Ammon's horn (tissue), 1 donor: ENCODE measurements around the gene ZBTB39.
"Not testable (repeated sequence)": the region's sequence is repeated elsewhere in the genome, so short reads cannot be mapped to it uniquely, and the experiment has no call there.

Source experiments
- DNase-seq: peaks from one replicate; pipeline ENCODE4 v3.0.0-alpha.2; 2016; ENCODE audit warnings: low spot score

The ZBTB39 gene

GRCh38 chr12:56980941-56981530, 25.3 kb downstream of the ZBTB39 start:
- no peak for DNase-seq

DNA sequence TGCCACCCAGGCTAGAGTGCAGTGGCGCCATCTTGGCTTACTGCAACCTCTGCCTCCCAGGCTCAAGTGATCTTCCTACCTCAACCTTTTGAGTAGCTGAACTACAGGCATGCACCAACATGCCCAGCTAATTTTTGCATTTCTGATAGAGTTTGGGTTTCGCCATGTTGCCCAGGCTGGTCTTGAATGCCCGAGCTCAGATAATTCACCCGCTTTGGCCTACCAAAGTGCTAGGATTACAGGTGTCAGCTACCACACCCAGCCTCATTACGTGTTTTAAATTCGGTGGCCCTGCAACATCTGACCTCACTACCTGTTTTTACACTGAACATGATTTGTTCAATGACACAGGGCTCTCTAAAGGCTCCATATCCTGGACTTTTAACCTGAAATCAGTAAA, 26.1 kb downstream of the ZBTB39 start:
- no peak for DNase-seq

DNA sequence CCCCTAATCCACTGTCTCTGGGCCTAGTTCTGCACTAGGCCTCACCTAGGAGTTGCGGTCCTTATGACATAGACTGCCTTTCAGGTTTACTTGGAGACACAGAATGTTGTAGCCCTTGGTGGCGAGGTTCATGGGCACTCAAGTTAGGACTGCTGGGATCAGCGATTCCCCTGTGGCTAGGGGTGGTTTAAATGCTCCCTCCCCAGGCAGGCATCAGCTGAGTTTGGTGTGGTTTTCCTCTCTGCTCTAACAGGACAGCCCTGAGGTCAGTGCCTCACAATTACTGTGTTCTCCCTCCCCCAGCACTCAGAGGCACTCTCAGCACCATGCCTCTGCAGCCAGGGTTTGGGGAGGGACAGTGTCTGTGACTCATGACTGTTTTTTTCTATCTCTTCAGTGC, 26.7 kb downstream of the ZBTB39 start:
- no peak for DNase-seq

DNA sequence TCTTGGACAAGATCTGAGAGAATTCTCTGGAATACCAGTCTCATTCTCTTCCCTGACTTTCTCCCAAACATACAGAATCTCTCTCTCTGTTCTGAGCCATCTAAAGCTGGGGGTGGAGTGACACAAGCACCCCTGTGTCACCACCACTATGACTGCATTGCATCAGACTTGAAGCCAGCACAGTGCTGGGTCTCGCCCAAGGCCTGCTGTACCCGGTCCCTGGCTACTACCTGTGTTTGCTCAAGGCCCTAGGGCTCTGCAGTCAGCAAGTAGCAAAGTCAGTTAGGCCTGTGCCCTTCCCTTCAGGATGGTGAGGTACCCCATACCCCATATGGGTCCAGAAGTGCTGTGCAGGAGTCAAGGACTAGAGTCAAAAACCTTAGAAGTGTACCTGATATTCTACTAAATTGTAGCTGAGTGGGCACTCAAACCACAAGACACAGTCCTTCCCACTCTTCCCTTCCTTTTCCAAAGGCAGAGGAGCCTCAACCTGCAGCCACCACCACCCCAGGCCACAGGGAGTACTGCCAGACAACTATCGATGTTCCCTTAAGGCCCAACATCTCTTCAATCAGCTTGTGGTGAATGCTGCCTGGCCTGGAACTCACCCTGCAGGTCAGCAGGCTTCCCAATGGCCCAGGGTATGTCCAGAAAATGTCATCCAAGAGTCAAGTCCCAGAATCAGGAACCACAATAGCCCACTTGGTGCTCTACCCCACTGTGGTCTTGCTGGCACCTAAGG, 27.8 kb downstream of the ZBTB39 start:
- DNase-seq, result no peak

DNA sequence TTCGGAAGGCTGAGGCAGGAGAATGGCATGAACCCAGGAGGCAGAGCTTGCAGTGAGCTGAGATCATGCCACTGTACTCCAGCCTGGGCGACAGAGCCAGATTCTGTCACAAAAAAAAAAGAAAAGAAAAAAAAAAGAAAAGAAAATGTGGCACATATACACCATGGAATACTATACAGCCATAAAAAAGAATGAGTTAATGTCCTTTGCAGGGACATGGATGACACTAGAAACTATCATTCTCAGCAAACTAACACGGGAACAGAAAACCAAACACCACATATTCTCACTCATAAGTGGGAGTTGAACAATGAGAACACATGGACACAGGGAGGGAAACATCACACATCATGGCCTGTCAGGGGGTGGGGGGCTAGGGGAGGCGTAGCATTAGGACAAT, 29.0 kb downstream of the ZBTB39 start:
- not testable (repeated sequence) for DNase-seq

- DNase-seq, result not testable (repeated sequence)
Observed at GRCh38 chr12:56974224-56974623, 32.1 kb downstream of the ZBTB39 start.

GRCh38 chr12:56968910-56969309, 37.4 kb downstream of the ZBTB39 start:
- not testable (repeated sequence) for DNase-seq

DNA sequence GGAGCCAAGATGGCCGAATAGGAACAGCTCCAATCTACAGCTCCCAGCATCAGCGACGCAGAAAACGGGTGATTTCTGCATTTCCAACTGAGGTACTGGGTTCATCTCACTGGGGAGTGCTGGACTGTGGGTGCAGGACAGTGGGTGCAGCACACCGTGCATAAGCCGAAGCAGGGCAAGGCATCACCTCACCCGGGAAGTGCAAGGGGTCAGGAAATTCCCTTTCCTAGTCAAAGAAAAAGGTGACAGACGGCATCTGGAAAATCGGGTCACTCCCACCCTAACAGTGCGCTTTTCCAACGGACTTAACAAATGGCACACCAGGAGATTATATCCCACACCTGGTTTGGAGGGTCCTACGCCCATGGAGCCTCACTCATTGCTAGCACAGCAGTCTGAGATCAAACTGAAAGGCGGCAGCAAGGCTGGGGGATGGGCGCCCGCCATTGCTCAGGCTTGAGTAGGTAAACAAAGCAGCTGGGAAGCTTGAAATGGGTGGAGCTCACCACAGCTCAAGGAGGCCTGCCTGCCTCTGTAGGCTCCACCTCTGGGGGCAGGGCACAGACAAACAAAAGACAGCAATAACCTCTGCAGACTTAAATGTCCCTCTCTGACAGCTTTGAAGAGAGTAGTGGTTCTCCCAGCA, 40.2 kb downstream of the ZBTB39 start:
- DNase-seq, result not testable (repeated sequence)

- not testable (repeated sequence) for DNase-seq
Observed at GRCh38 chr12:56965124-56965523, 41.2 kb downstream of the ZBTB39 start.

DNA sequence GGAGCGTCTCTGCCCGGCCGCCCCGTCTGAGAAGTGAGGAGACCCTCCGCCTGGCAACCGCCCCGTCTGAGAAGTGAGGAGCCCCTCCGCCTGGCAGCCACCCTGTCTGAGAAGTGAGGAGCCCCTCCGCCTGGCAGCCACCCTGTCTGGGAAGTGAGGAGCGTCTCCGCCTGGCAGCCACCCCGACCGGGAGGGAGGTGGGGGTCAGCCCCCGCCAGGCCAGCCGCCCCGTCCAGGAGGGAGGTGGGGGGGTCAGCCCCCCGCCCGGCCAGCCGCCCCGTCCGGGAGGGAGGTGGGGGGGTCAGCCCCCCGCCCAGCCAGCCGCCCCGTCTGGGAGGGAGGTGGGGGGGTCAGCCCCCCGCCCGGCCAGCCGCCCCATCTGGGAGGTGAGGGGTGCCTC, 42.8 kb downstream of the ZBTB39 start:
- DNase-seq, result not testable (repeated sequence)

- DNase-seq, result not testable (repeated sequence)
Observed at GRCh38 chr12:56962247-56962646, 44.1 kb downstream of the ZBTB39 start.

DNA sequence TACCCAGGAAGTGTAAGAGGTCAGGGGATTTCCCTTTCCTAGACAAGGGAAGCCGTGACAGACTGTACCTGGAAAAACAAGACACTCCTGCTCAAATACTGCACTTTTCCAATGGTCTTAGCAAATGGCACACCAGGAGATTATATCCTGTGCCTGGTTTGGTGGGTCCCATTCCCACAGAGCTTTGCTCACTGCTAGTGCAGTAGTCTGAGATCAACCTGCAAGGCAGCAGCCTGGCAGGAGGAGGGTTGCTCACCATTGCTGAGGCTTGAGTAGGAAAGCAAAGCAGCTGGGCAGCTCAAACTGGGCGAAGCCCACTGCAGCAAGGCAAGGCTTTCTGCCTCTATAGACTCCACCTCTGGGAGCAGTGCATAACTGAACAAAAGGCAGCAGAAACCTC, 47.9 kb downstream of the ZBTB39 start:
- DNase-seq, result no peak

DNA sequence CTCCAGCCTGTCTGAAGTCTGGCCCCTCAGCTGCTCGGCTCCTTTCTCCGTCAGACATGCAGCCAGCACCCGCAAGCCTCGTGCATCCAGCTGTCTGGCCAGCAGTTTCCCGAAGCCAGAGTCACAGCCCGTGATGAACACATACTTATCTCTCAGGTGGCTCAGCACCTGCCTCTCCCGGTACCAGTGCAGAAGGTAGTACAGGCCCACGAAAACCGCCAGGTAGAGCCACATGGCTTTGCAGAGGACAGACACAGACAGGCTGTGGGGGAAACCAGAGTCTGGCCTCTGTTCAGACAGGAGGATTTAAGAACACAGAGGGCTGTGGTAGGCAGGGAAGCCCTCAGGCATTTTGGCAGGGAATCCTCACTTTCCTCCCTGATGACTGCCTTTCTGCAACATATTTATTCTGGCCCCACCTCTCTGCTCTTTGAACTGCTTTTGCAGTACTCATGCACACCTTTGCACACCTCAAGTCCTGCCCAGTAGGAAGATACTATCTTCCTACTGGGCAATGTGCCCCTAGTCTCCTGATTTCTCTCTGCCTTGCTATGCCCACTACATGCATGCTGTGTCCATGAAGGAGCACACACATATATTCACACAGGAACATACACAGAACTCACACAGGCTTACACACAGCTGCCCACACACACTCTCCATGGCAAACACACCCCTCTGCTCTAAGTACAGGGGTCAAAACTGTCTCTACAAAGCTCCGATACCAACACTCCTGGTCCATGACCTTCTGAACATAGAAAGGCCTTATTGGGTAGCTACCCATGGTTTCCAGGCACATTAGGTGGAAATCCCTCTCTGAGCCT, 48.9 kb downstream of the ZBTB39 start, which contains the start of gene RDH16:
RDH16 (minus strand) TSS at position 380 of the 824 bp plus-strand sequence; CDS start at position 234, 146 bp downstream.
- no peak for DNase-seq

DNA sequence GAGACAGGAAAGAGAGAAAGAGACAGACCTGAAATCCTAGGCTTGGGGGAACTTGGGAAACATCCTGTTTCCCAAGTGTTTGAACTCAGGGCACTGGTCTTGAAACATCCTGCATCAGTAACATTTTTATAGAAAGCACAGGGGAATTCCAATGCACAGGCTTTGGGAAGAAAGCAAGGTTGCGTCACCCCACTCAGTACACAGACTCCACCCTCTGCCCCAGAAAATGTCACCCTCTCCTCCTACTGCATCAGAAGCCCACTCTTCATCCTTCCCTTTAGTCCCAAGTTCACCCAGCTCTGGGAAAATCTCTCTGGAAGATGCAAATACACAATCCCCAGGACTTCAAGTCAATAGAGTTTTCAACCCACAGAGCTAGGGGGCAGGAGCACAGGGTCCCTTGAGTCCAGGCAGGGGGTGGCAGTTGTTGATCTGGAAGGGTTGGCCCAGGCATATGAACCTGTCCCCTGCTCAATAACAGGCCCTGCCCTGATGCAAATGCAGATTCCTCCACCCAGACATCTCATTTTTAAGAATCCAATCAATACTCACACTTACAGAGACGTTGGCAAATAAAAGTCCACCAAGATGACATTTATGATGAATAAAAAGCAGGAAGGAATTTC, 50.6 kb downstream of the ZBTB39 start:
- DNase-seq, result no peak

DNA sequence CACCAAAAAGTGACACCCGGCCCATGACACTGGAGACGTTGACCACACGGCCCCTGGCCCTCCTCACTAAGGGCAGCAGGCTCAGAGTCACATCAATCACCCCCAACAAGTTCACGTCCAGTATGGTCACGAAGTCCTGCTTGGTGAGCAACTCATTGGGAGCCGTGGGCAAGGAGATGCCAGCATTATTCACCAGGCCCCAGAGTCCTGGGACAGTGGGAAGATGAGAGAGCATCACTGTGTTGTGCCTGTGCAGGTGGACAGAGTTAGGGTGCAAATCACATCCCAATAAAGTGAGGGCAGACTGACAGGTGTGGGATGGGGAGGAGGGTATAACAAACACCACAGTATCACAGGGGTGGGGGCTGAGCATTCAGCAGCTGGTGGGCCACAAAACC, 51.4 kb downstream of the ZBTB39 start:
- no peak for DNase-seq

DNA sequence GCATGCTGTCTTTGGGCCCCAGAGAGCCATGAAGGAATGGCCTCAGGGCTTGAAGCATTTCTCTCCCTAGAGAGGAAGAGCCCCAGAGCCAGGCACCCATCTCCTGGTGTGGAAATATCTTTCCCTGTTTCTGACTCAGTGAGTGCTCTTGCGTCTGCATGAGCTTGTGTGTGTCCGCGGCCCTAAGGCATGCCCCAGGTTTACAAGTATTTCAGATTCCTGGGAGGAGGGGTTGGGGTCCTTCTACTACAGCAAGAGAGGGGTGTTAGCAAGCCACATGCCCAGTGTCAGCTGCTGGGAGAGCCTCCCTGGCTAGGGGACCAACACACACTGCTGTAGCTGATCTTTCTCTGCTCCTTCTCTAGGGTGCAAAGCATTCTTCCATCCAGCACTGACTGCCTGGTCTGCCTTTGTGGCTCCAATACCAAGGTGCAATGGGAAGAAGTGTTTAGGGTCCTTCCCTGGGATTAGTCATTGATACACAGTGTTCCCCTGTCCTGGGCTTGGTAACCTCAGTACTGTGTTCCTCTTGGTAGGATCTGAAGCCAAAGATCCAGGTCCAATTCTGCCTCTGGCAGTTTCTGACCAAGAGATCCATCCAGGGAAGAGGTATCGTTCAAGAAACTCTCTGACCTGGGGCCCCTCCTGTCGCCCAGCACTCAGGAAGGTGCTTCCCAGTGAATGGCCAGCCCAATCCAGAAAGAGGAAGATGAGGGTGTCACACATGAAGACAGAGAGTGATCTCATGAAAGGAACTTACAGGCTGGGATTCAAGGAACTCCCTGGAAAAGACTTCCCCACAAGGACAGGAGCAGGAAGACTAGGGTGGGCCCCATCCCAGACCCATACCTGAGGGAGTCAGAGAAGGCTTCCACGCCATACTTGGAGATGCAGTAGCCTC, 52.0 kb downstream of the ZBTB39 start:
- no peak for DNase-seq

DNA sequence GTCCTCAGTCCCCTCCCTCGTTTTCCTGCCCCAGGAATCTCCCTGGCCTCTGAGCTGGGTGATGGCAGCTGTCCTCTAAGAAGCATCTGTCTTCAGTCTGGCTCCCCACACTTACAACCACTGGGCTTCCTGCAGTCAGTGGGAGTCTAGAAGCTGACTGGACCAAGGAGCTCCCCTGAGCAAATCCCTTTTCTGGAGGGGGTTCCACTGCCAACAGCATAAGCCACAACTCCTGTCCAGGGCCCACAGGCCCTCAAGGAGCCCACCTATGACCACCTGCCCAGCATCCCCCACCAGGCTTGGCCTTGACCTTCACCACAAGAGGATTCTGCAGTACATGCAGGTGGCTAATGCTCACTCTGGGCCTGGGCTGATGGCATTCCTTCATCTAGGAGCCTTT, 53.0 kb downstream of the ZBTB39 start:
- DNase-seq, result no peak

DNA sequence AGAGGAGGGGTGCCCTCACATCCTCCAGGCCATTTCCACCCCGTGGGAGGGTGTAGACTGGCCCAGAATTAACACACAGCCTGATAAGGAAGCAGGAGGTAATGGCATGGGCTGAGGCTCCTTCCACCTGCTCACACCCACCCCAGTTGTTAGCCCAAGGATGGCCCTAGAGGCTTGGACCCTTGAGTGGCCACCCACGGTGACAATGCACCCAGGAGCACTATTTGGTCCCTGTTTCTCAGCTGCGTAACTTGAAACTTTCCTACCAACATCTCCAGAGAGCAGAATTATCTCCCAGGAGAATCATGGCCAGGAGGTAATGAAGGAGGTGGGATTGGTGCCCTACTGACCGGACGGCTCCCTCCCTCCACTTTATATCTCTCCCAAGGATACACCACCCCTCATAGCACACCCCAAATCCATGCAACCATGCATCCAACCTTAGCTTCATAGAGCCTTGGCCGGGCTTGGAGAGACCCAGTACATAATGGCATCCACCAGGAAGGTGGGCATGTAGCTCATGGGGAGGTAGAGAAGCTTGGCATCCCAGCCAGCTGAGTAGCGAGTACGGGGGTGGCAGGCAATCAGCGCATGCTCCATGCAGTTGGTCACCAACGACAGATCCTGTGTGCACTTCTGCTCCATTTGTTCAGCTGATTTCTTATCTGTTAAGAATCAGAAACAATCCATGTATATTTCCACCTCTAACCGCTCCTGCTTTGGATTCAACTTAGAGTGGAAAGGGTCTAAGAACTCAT, 54.6 kb downstream of the ZBTB39 start:
- no peak for DNase-seq

GRCh38 chr12:56948881-56949280, 57.5 kb downstream of the ZBTB39 start:
- no peak for DNase-seq
